Spleen (tissue), 11 donors: Measurements from ENCODE around the gene DDX28. TPM values are rescaled to one million over a fixed set of nuclear protein-coding genes. Genes with fewer than 3 reads are reported as not detected.
"Not testable (repeated sequence)": the region's sequence is repeated elsewhere in the genome, so short reads cannot be mapped to it uniquely, and the experiment has no call there.

Experiments used
- DNase-seq: peaks from one replicate; pipeline ENCODE4 v3.0.0-alpha.2; 2020
- H3K27ac ChIP-seq, 8 donors: fragments of 200-600 bp; sonication (generic) in 7 of 8; 1 replicate in 4 of 8; 2 replicates in 4 of 8; pipeline versions ENCODE4 v1.5.0 to v1.8.0; 2016 to 2021; ENCODE audit warnings: inconsistent platforms in 4 of 8, mild to moderate bottlenecking in 4 of 8, moderate library complexity in 1 of 8
- H3K27me3 ChIP-seq, 7 donors: fragments of 200-600 bp; sonication (generic) in 6 of 7; replicated peaks in 1 of 7; 1 replicate in 4 of 7; 2 replicates in 3 of 7; pipeline versions ENCODE4 v1.5.0 to v1.8.0; 2016 to 2021; ENCODE audit warnings: inconsistent platforms in 3 of 7, mild to moderate bottlenecking in 1 of 7
- H3K36me3 ChIP-seq, 6 donors: fragments of 200-600 bp; sonication (generic) in 5 of 6; 1 replicate in 4 of 6; 2 replicates in 2 of 6; pipeline versions ENCODE4 v1.5.0 to v1.8.0; 2016 to 2021; ENCODE audit warnings: inconsistent platforms in 2 of 6
- H3K4me1 ChIP-seq, 6 donors: fragments of 200-600 bp; sonication (generic) in 5 of 6; 1 replicate in 3 of 6; 2 replicates in 3 of 6; pipeline versions ENCODE4 v1.5.0 to v1.8.0; 2016 to 2021; ENCODE audit warnings: inconsistent platforms in 3 of 6
- H3K4me3 ChIP-seq, 8 donors: fragments of 200-600 bp; sonication (generic) in 7 of 8; 1 replicate in 4 of 8; 2 replicates in 4 of 8; pipeline versions ENCODE4 v1.5.0 to v1.8.0; 2016 to 2021; ENCODE audit warnings: inconsistent platforms in 4 of 8, mild to moderate bottlenecking in 4 of 8, moderate library complexity in 2 of 8
- H3K9me3 ChIP-seq, 8 donors: fragments of 200-600 bp; sonication (generic) in 7 of 8; 1 replicate in 4 of 8; 2 replicates in 4 of 8; pipeline versions ENCODE4 v1.5.0 to v1.8.0; 2016 to 2021; ENCODE audit warnings: inconsistent platforms in 4 of 8
- POLR2A ChIP-seq, 3 donors: fragments of 450-650 bp; IDR thresholded peaks; one replicate each; pipeline ENCODE4 v1.5.1; 2017; ENCODE audit warnings: antibody characterized with exemption in 3 of 3, mild to moderate bottlenecking in 1 of 3
- POLR2AphosphoS5 ChIP-seq, 3 donors: sonication (generic); formaldehyde crosslinking; IDR thresholded peaks; one replicate each; pipeline ENCODE4 v1.5.1; 2017; ENCODE audit warnings: antibody characterized with exemption in 3 of 3
- WGBS, 5 donors: extraction: QIAGEN DNeasy Blood & Tissue Kit in 3 of 5; methylation state at CpG; one replicate each; pipeline versions ENCODE4 v1.1.5 to v1.1.7; 2013 to 2018; 5-methylcytosine and 5-hydroxymethylcytosine counted together
- intact Hi-C: fragments of 100-400 bp; cut with DNase I; formaldehyde crosslinking; loops from one replicate; pipeline ENCODE4 v1.15.0; 2023; ENCODE audit warnings: low total_unique reads
- polyA plus RNA-seq, 3 donors: library from polyadenylated mRNA; stranded (reverse); fragments of 200-250 nt; gene quantifications; one replicate each; pipeline ENCODE4 v1.2.1, GENCODE V29; 2013
- total RNA-seq, 7 donors: library from RNA; depleted of rRNA in 3 of 7; stranded (reverse); fragments of >200 nt in 3 of 7; fragmentation: NEBNext Ultra II Directional in 4 of 7; extraction: Animal tissue kit (Norgen Biotek cat#: 25700) in 4 of 7; gene quantifications; one replicate each; pipeline versions ENCODE4 v1.1.0 to v1.2.1, GENCODE V29; 2016 to 2021
- TF ChIP-seq, protein P1 (sequence below), 11 experiments: fragments of 200-600 bp in 7 of 11; fragments of 450-650 bp in 4 of 11; sonication (generic) in 4 of 11; IDR thresholded peaks in 8 of 11; conservative IDR thresholded peaks in 3 of 11; 1 replicate in 7 of 11; 2 replicates in 4 of 11; pipeline versions ENCODE4 v1.4.0 to v1.8.0; 2016 to 2021; ENCODE audit warnings: antibody characterized with exemption in 11 of 11, inconsistent platforms in 4 of 11, mild to moderate bottlenecking in 1 of 11
- donor health status: healthy with polysubstance abuse.
- donor health status: DM: no; HTN: no; CAD: no; lungs with moderate emphysema.
- donor health status: DM: no; HTN: no; CAD: no.
- donor health status: Bipolar disorder and iron deficiency.
- donor health status: healthy.
- donor health status: DM: no; HTN: no; CAD: no.
- donor health status: DM: yes; HTN: yes; CAD: no.

Gene DDX28
- total and polyA plus RNA-seq, 10 donors, result 8.6 to 19.0 (median 11.2) TPM

DNA sequence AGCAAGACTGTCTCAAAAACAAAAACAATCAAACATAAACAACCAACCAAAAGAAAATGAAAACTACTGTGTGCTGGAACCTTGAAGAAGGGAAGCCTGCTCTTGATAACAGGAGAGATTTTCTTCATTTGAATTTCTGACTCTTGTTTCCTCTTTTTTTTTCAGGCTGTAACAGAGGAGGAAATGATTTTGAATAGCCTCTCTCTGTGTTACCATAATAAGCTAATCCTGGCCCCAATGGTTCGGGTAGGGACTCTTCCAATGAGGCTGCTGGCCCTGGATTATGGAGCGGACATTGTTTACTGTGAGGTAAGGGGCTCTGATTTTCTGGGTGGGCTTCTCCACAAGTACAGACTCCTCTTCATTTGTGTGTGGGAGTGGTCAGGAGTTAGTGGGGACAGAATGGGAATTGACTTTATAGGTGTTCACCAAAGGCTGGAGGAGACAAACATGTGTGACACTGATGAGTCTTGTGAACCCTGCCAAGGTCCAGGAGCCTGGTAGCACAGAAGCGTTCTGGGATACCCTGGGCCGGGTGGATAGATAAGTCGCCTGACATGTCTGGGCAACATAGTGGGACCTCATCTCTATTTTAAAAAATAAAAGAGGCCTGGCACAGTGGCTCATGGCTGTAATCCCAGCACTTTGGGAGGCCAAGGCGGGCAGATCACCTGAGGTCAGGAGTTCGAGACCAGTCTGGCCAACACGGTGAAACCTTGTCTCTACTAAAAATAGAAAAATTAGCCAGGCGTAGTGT is 15.0 kb upstream of the DDX28 start:
- DNase-seq, result peak; percentile 67
- peaks cover 0 to 36% (median 0%) of the 10 kb centered on the region in 6 donors for H3K36me3 ChIP-seq
- peak overlapping the region; percentile 53 to 90 (median 84) for H3K27ac ChIP-seq
- WGBS, 5 donors, result 63 to 71% (median 65%) methylated on average over 9 of the region's 9 CpGs
- H3K27me3 ChIP-seq, result no peaks in the 10 kb centered on the region
- peak overlapping the region in 6 of 8 donors; percentile 19 to 63 (median 30) for H3K4me3 ChIP-seq
- intact Hi-C loops, result no loop called here
- no peak for TF ChIP-seq POLR2AphosphoS5 (IDR thresholded peaks at IDR 0.05)
- no peak for TF ChIP-seq POLR2A (IDR thresholded peaks at IDR 0.05)
- TF ChIP-seq, protein P1, sequence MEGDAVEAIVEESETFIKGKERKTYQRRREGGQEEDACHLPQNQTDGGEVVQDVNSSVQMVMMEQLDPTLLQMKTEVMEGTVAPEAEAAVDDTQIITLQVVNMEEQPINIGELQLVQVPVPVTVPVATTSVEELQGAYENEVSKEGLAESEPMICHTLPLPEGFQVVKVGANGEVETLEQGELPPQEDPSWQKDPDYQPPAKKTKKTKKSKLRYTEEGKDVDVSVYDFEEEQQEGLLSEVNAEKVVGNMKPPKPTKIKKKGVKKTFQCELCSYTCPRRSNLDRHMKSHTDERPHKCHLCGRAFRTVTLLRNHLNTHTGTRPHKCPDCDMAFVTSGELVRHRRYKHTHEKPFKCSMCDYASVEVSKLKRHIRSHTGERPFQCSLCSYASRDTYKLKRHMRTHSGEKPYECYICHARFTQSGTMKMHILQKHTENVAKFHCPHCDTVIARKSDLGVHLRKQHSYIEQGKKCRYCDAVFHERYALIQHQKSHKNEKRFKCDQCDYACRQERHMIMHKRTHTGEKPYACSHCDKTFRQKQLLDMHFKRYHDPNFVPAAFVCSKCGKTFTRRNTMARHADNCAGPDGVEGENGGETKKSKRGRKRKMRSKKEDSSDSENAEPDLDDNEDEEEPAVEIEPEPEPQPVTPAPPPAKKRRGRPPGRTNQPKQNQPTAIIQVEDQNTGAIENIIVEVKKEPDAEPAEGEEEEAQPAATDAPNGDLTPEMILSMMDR (IDR thresholded peaks at IDR 0.05 in 8 of 11, conservative IDR thresholded peaks at IDR 0.05 in 3 of 11), result peak in 1 of 11 experiments; percentile 5
- H3K4me1 ChIP-seq, result peaks cover 15 to 70% (median 63%) of the 10 kb centered on the region in 6 donors
- no peaks in the 10 kb centered on the region for H3K9me3 ChIP-seq

- H3K9me3 ChIP-seq, result no peaks in the 10 kb centered on the region
- TF ChIP-seq, protein P1 (IDR thresholded peaks at IDR 0.05 in 8 of 11, conservative IDR thresholded peaks at IDR 0.05 in 3 of 11), result no peak
- TF ChIP-seq POLR2A (IDR thresholded peaks at IDR 0.05) (no peak), POLR2AphosphoS5 (IDR thresholded peaks at IDR 0.05) (no peak)
- WGBS, 5 donors, result 93 to 100% (median 95%) methylated on average over 2 of the region's 2 CpGs
- H3K4me3 ChIP-seq, result no peak overlapping the region
- intact Hi-C loops, result no loop called here
- no peak overlapping the region for H3K27ac ChIP-seq
- peaks cover 7 to 64% (median 40%) of the 10 kb centered on the region in 6 donors for H3K4me1 ChIP-seq
- no peak for DNase-seq
- H3K27me3 ChIP-seq, result no peaks in the 10 kb centered on the region
- peaks cover 0 to 44% (median 0%) of the 10 kb centered on the region in 6 donors for H3K36me3 ChIP-seq
These were observed 12.2 kb upstream of the DDX28 start for GRCh38 chr16:68035227-68035626.

GRCh38 chr16:68033101-68033500 is 10.1 kb upstream of the DDX28 start:
- no peak overlapping the region for H3K27ac ChIP-seq
- no peaks in the 10 kb centered on the region for H3K27me3 ChIP-seq
- 97 to 98% (median 97%) methylated on average over 2 of the region's 2 CpGs for WGBS, 5 donors
- intact Hi-C loops, result no loop called here
- TF ChIP-seq POLR2A (IDR thresholded peaks at IDR 0.05), result no peak
- TF ChIP-seq, protein P1 (IDR thresholded peaks at IDR 0.05 in 8 of 11, conservative IDR thresholded peaks at IDR 0.05 in 3 of 11), result no peak
- TF ChIP-seq POLR2AphosphoS5 (IDR thresholded peaks at IDR 0.05), result no peak
- no peak overlapping the region for H3K4me3 ChIP-seq
- no peak for DNase-seq
- H3K4me1 ChIP-seq, result peaks cover 0 to 44% (median 19%) of the 10 kb centered on the region in 6 donors
- peaks cover 0 to 45% (median 2%) of the 10 kb centered on the region in 6 donors for H3K36me3 ChIP-seq
- H3K9me3 ChIP-seq, result no peaks in the 10 kb centered on the region

- Histone ChIP-seq H3K4me3 (no peak overlapping the region), H3K27ac (peak overlapping the region in 6 of 8 donors; percentile 31 to 70 (median 54)), H3K4me1 (peaks cover 0 to 33% (median 8%) of the 10 kb centered on the region in 6 donors), H3K36me3 (peaks cover 0 to 56% (median 7%) of the 10 kb centered on the region in 6 donors), H3K27me3 (no peaks in the 10 kb centered on the region), H3K9me3 (no peaks in the 10 kb centered on the region)
- WGBS, 5 donors, result 80 to 91% (median 84%) methylated on average over 2 of the region's 2 CpGs
- no peak for TF ChIP-seq POLR2A (IDR thresholded peaks at IDR 0.05)
- TF ChIP-seq, protein P1 (IDR thresholded peaks at IDR 0.05 in 8 of 11, conservative IDR thresholded peaks at IDR 0.05 in 3 of 11), result no peak
- no peak for TF ChIP-seq POLR2AphosphoS5 (IDR thresholded peaks at IDR 0.05)
- peak; percentile 37 for DNase-seq
- intact Hi-C loops, result no loop called here
These were observed 8.9 kb upstream of the DDX28 start for GRCh38 chr16:68031951-68032350.

DNA sequence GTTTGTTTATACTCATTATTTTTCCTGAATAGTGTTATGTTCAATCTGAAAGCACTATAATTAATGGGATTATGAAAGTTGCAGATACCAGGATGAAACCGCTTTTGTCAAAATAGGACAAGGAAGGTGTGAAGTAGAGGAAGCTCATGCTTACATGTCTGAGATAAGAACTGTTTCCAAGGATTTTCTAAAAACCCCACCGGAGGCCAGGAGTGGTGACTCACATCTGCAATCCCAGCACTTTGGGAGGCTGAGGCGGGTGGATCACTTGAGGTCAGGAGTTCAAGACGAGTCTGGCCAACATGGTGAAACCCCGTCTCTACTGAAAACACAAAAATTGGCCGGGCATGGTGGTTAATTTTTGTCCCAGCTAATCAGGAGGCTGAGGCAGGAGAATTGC is 7.1 kb upstream of the DDX28 start:
- H3K36me3 ChIP-seq, result peaks cover 0 to 72% (median 7%) of the 10 kb centered on the region in 6 donors

More for the DNA sequence above, 7.1 kb upstream of the DDX28 start:
- H3K9me3 ChIP-seq, H3K4me3 ChIP-seq, intact Hi-C loops, H3K27me3 ChIP-seq: not testable (repeated sequence)
- WGBS, 5 donors, result 75 to 87% (median 77%) methylated on average over 6 of the region's 6 CpGs
- Histone ChIP-seq H3K27ac (peak overlapping the region in 3 of 8 donors; percentile 21 to 61 (median 47)), H3K4me1 (peaks cover 0 to 33% (median 2%) of the 10 kb centered on the region in 6 donors)
- DNase-seq, result peak; percentile 20
